GM12891 (cell line): ENCODE measurements around the gene SLC4A4.

Source experiments
- DNase-seq: peaks from one replicate; pipeline ENCODE4 v3.0.0; 2011; ENCODE audit warnings: low spot score; ENCODE audit not compliant: insufficient read length
- FAIRE-seq: peaks from 2 replicates; lab custom pipeline; 2011; peaks lifted over from hg19 to GRCh38; lab: Jason Lieb, UNC
- PAX5 ChIP-seq: IDR thresholded peaks from 2 replicates; pipeline ENCODE4 v1.6.1; 2011; ENCODE audit warnings: low read length, moderate library complexity, mild to moderate bottlenecking; ENCODE audit not compliant: insufficient read depth, severe bottlenecking
- POLR2A ChIP-seq: IDR thresholded peaks from 2 replicates; pipeline ENCODE4 v1.6.1; 2011; ENCODE audit warnings: low read depth, low read length, control low read depth
- POLR2AphosphoS5 ChIP-seq: IDR thresholded peaks from 2 replicates; pipeline ENCODE4 v1.6.1; 2011; ENCODE audit warnings: low read depth, low read length, control low read depth
- POU2F2 ChIP-seq: IDR thresholded peaks from 2 replicates; pipeline ENCODE4 v1.6.1; 2011; ENCODE audit warnings: low read depth, mild to moderate bottlenecking, control low read depth, low read length, moderate library complexity
- SPI1 ChIP-seq: IDR thresholded peaks from 2 replicates; pipeline ENCODE4 v1.6.1; 2011; ENCODE audit warnings: low read depth, low read length, control low read depth
- TAF1 ChIP-seq: IDR thresholded peaks from 2 replicates; pipeline ENCODE4 v1.6.1; 2011; ENCODE audit warnings: low read depth, low read length, control low read depth

The SLC4A4 gene

GRCh38 chr4:71614621-71615020, 275.8 kb downstream of the SLC4A4 start:
- no peak for FAIRE-seq
- TF ChIP-seq SPI1 (no peak), POLR2AphosphoS5 (no peak), TAF1 (no peak)
- no peak for DNase-seq

- TF ChIP-seq SPI1 (no peak), POLR2A (no peak), PAX5 (no peak), POLR2AphosphoS5 (no peak), TAF1 (no peak), POU2F2 (no peak)
- FAIRE-seq: no peak
- no peak for DNase-seq
These were observed 277.5 kb downstream of the SLC4A4 start for GRCh38 chr4:71616168-71616811.
